Activated CD4-positive, alpha-beta memory T cell treated with anti-CD3 and anti-CD28 coated beads for 36 hours (primary cell): ENCODE results near the gene ADCYAP1. TPM values are rescaled to one million over a fixed set of nuclear protein-coding genes. Genes with fewer than 3 reads are reported as not detected.

Experiments
- CTCF ChIA-PET: fragments of 350-600 bp; sonication (Branson Sonifier 250); formaldehyde crosslinking; loops from one replicate; lab custom pipeline; 2021; ENCODE audit warnings: antibody characterized with exemption, inconsistent platforms; lab: Charles Lee
- POLR2A ChIA-PET: fragments of 350-600 bp; sonication (Branson Sonifier 250); formaldehyde crosslinking; loops from one replicate; lab custom pipeline; 2021; ENCODE audit warnings: antibody characterized with exemption; lab: Charles Lee
- DNase-seq: peaks from one replicate; pipeline ENCODE4 v3.0.0-alpha.2; 2020
- H3K27ac Mint-ChIP-seq: one replicate; pipeline ENCODE4 v1.8.0; 2021; ENCODE audit warnings: mixed read lengths
- H3K27me3 Mint-ChIP-seq: one replicate; pipeline ENCODE4 v1.8.0; 2021; ENCODE audit warnings: mixed read lengths
- H3K36me3 Mint-ChIP-seq: one replicate; pipeline ENCODE4 v1.8.0; 2021; ENCODE audit warnings: mixed read lengths
- H3K4me1 Mint-ChIP-seq: one replicate; pipeline ENCODE4 v1.8.0; 2021; ENCODE audit warnings: low read depth, mixed read lengths
- H3K4me3 Mint-ChIP-seq: one replicate; pipeline ENCODE4 v1.8.0; 2021; ENCODE audit warnings: mild to moderate bottlenecking, mixed read lengths
- H3K9me3 Mint-ChIP-seq: one replicate; pipeline ENCODE4 v1.8.0; 2021; ENCODE audit warnings: mixed read lengths
- intact Hi-C: fragments of 100-400 bp; cut with micrococcal nuclease; formaldehyde crosslinking; loops from one replicate; pipeline ENCODE4 v1.15.1; 2023
- total RNA-seq, 2 experiments: library from RNA; stranded (reverse); gene quantifications; one replicate each; pipeline ENCODE4 v1.2.3, GENCODE V29; 2021

ADCYAP1 gene
- total RNA-seq, 2 experiments from 2014 or later = not detected

DNA sequence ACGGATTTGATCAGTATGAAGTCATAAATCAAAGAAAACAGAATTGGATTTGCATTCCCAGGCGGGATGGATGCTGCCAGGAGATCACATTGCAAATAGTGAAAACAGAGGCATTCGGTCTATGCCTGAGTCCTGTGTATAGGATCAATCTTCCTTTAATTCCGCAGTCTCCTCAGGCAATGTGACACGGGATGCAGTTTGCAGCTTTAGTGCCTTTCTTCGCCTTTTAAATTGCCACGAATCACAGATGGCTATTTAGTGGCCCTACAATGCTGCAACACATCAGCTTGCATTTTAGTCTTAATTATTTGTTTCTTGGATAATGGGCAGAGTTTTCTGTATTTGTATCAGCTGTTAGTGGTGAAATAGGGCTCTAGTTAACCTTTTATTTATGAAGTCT lies 6.8 kb downstream of the ADCYAP1 start:
- ChIA-PET POLR2A (no interaction called here), CTCF (interaction anchor here (1.3 kb wide), 1 partner anchor 72 kb away, joined by 3 read pairs; no protein-coding TSS in a partner anchor)
- intact Hi-C loops = no loop called here
- H3K9me3 Mint-ChIP-seq = no peaks in the 10 kb centered on the region
- H3K4me1 Mint-ChIP-seq = peaks cover 11% of the 10 kb centered on the region
- DNase-seq = no peak
- H3K36me3 Mint-ChIP-seq = peaks cover 1% of the 10 kb centered on the region
- H3K27me3 Mint-ChIP-seq = peaks cover 53% of the 10 kb centered on the region
- no peak overlapping the region for H3K4me3 Mint-ChIP-seq
- no peak overlapping the region for H3K27ac Mint-ChIP-seq

DNA sequence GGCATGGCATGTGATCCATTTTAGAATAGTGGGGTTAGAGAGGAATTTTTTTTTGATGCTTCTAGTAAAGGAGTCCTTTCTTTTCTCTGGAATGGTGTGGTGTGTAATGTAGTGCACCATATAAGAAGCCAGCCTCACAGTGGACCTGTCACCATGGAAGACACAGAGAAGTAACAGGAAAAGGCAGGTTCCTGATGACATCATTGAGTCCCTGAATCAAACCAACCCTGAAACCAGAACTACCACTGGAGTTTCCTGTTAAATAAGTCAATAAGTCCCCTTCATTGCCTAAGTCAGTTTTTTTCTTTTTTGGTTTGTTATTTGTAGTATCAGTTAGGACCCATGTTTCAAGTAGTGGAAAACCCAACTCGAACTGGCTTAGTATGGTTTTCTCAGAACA lies 11.9 kb downstream of the ADCYAP1 start:
- Mint-ChIP-seq H3K27me3 (peaks cover 37% of the 10 kb centered on the region), H3K4me3 (no peak overlapping the region), H3K36me3 (no peaks in the 10 kb centered on the region), H3K27ac (no peak overlapping the region), H3K4me1 (no peaks in the 10 kb centered on the region), H3K9me3 (no peaks in the 10 kb centered on the region)
- DNase-seq = no peak
- intact Hi-C loops = no loop called here
- CTCF ChIA-PET = no interaction called here
- POLR2A ChIA-PET = no interaction called here

GRCh38 chr18:919078-919477 lies 14.4 kb downstream of the ADCYAP1 start:
- ChIA-PET CTCF (no interaction called here), POLR2A (no interaction called here)
- no peaks in the 10 kb centered on the region for H3K4me1 Mint-ChIP-seq
- no peaks in the 10 kb centered on the region for H3K9me3 Mint-ChIP-seq
- H3K4me3 Mint-ChIP-seq = no peak overlapping the region
- intact Hi-C loops = no loop called here
- peaks cover 33% of the 10 kb centered on the region for H3K27me3 Mint-ChIP-seq
- no peaks in the 10 kb centered on the region for H3K36me3 Mint-ChIP-seq
- no peak for DNase-seq
- H3K27ac Mint-ChIP-seq = no peak overlapping the region

- Mint-ChIP-seq H3K27me3 (peaks cover 18% of the 10 kb centered on the region), H3K4me1 (no peaks in the 10 kb centered on the region), H3K36me3 (no peaks in the 10 kb centered on the region), H3K27ac (no peak overlapping the region), H3K9me3 (no peaks in the 10 kb centered on the region), H3K4me3 (no peak overlapping the region)
- DNase-seq = no peak
- CTCF ChIA-PET = no interaction called here
- intact Hi-C loops = no loop called here
- POLR2A ChIA-PET = no interaction called here
Observed at GRCh38 chr18:923144-923866, 18.6 kb downstream of the ADCYAP1 start.

DNA sequence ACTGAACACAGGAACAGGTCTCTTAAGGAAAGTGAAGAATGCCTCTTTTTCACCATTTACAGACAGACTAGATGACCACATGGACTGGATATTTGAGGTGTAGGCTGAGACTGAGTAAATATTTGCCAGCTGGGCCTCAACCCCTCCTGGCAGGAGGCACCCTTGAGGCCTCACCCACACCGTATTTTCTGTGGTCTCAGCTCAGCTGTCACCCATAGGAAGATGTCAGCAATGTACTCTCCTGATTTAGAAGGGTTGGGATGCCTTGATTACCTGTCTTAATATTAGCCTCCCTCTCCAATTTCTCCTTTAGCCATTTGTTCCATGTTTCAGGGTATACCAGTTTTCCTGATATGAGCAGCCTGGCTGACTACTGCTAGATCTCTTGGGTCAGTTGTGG lies 20.3 kb downstream of the ADCYAP1 start:
- Mint-ChIP-seq H3K9me3 (no peaks in the 10 kb centered on the region), H3K27ac (no peak overlapping the region), H3K4me1 (no peaks in the 10 kb centered on the region), H3K4me3 (no peak overlapping the region), H3K27me3 (peaks cover 12% of the 10 kb centered on the region), H3K36me3 (no peaks in the 10 kb centered on the region)
- intact Hi-C loops = no loop called here
- ChIA-PET CTCF (no interaction called here), POLR2A (no interaction called here)
- DNase-seq = no peak

DNA sequence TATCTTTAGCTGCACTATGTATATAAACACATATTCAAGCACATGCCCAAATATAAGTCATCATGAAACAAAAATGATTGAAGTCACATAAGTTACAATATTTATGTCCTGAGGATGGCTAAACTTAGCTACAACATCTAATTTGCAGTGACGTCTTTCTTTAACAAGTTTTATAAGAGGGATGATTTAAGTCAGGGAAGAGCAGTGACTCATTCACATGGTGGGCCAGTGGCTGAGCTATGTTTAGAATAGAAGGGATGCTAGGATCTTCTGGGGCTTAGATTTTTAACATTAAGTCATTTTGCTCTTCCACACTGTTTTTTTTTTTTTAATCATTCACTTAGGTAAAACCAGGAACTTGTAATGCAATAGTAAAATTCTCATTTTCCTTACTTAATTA lies 22.3 kb downstream of the ADCYAP1 start:
- H3K27me3 Mint-ChIP-seq = peaks cover 10% of the 10 kb centered on the region
- DNase-seq = no peak
- H3K36me3 Mint-ChIP-seq = no peaks in the 10 kb centered on the region
- no peak overlapping the region for H3K4me3 Mint-ChIP-seq
- intact Hi-C loops = no loop called here
- H3K9me3 Mint-ChIP-seq = no peaks in the 10 kb centered on the region
- no peak overlapping the region for H3K27ac Mint-ChIP-seq
- ChIA-PET POLR2A (no interaction called here), CTCF (no interaction called here)
- no peaks in the 10 kb centered on the region for H3K4me1 Mint-ChIP-seq

GRCh38 chr18:933082-933481 lies 28.4 kb downstream of the ADCYAP1 start:
- POLR2A ChIA-PET = no interaction called here
- H3K9me3 Mint-ChIP-seq = no peaks in the 10 kb centered on the region
- CTCF ChIA-PET = interaction anchor here (1.0 kb wide), 1 partner anchor 29 kb away, joined by 3 read pairs; no protein-coding TSS in a partner anchor

DNA sequence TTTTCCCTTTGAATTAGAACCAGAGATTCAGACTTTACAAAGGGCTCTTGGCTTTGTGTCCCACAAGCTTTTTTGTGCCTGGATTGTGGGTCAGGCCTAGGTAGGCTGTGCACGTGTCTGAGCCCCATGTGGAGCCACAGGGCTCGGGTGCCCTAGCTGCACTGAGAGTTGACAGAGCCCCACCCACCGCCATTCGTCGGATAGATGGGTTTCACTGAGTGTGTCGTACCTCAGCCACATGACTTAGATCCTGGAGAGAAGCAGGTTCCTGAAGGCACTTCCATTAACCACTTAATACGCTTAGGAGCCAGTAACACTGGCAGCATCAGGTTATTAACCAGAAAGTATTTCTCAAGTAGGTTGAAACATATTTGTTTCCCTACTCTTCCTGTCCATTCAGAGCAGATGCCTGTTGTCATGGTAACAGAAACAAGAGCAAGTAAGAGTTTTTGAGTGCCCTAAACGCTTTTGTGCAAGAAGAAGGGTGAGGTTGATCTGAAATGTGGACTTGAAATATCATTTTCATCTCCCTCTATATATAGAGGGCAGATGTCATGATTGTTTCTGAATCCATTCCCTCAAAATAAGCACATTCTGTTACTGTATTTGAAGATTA lies 30.0 kb downstream of the ADCYAP1 start:
- Mint-ChIP-seq H3K27ac (no peak overlapping the region), H3K4me1 (no peaks in the 10 kb centered on the region), H3K36me3 (no peaks in the 10 kb centered on the region), H3K9me3 (no peaks in the 10 kb centered on the region), H3K4me3 (no peak overlapping the region), H3K27me3 (peaks cover 5% of the 10 kb centered on the region)
- intact Hi-C loops = no loop called here
- no peak for DNase-seq
- ChIA-PET POLR2A (no interaction called here), CTCF (no interaction called here)

More at GRCh38 chr18:933082-933481, 28.4 kb downstream of the ADCYAP1 start:
- Mint-ChIP-seq H3K27me3 (peaks cover 2% of the 10 kb centered on the region), H3K4me1 (no peaks in the 10 kb centered on the region), H3K4me3 (no peak overlapping the region), H3K36me3 (no peaks in the 10 kb centered on the region), H3K27ac (no peak overlapping the region)
- intact Hi-C loops = no loop called here
- DNase-seq = no peak

GRCh38 chr18:936941-937340 lies 32.3 kb downstream of the ADCYAP1 start:
- POLR2A ChIA-PET = no interaction called here
- Mint-ChIP-seq H3K4me3 (no peak overlapping the region), H3K4me1 (no peaks in the 10 kb centered on the region), H3K27me3 (peaks cover 6% of the 10 kb centered on the region), H3K27ac (no peak overlapping the region), H3K36me3 (no peaks in the 10 kb centered on the region), H3K9me3 (no peaks in the 10 kb centered on the region)
- CTCF ChIA-PET = no interaction called here
- intact Hi-C loops = no loop called here
- no peak for DNase-seq

GRCh38 chr18:939166-939565 lies 34.5 kb downstream of the ADCYAP1 start:
- Mint-ChIP-seq H3K4me3 (no peak overlapping the region), H3K27me3 (peaks cover 4% of the 10 kb centered on the region), H3K27ac (no peak overlapping the region), H3K4me1 (no peaks in the 10 kb centered on the region), H3K9me3 (no peaks in the 10 kb centered on the region), H3K36me3 (no peaks in the 10 kb centered on the region)
- POLR2A ChIA-PET = no interaction called here
- CTCF ChIA-PET = no interaction called here
- intact Hi-C loops = no loop called here
- DNase-seq = no peak

GRCh38 chr18:939958-940357 lies 35.3 kb downstream of the ADCYAP1 start:
- no peak overlapping the region for H3K4me3 Mint-ChIP-seq
- H3K4me1 Mint-ChIP-seq = no peaks in the 10 kb centered on the region
- H3K36me3 Mint-ChIP-seq = no peaks in the 10 kb centered on the region
- ChIA-PET POLR2A (no interaction called here), CTCF (no interaction called here)
- H3K9me3 Mint-ChIP-seq = no peaks in the 10 kb centered on the region
- no peak overlapping the region for H3K27ac Mint-ChIP-seq
- DNase-seq = no peak
- intact Hi-C loops = no loop called here
- peaks cover 4% of the 10 kb centered on the region for H3K27me3 Mint-ChIP-seq

DNA sequence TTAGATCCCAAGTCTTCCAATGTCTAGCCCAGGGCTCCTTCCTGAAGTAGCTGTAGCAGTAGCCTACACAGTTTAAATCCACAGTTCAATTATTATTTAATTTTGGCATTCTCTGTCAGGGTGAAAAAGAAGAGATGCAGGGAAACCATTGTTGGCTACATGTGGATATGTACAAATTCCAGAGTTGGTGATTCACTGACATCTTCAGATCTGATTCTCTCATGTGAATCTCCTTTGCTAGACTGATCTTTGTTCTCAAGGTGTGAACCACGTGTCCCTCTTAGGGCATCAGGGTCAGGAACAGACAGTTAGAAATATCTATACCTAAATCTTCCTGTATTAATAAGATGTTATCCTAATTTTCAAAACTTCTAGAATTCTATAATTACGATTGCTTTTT lies 36.7 kb downstream of the ADCYAP1 start:
- ChIA-PET CTCF (no interaction called here), POLR2A (no interaction called here)
- Mint-ChIP-seq H3K9me3 (no peaks in the 10 kb centered on the region), H3K4me3 (no peak overlapping the region), H3K36me3 (no peaks in the 10 kb centered on the region), H3K27ac (no peak overlapping the region), H3K27me3 (peaks cover 4% of the 10 kb centered on the region), H3K4me1 (no peaks in the 10 kb centered on the region)
- intact Hi-C loops = no loop called here
- DNase-seq = no peak

DNA sequence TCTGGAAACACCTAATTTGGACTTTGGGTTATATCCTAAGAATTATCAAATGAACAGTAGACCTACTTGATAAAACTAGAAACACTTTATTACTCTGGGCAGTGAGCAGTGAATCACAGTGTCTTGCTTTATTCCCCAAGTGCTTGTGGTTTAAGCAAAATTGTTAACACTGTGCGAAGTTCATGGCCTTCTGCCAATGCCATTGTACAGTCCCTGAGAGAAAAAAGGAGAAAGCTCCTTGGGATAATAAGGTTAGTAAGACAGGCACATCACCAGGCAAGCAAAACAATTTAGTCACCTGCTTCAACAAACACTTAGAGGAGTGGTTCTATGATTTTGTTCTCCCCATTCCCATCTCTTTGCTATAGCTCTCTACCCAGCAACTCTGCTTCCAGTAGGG lies 39.8 kb downstream of the ADCYAP1 start:
- intact Hi-C loops = no loop called here
- CTCF ChIA-PET = no interaction called here
- Mint-ChIP-seq H3K4me3 (no peak overlapping the region), H3K4me1 (no peaks in the 10 kb centered on the region), H3K27me3 (peaks cover 3% of the 10 kb centered on the region), H3K27ac (no peak overlapping the region), H3K36me3 (no peaks in the 10 kb centered on the region), H3K9me3 (no peaks in the 10 kb centered on the region)
- no peak for DNase-seq
- POLR2A ChIA-PET = no interaction called here
